ENCODE results near the gene HOOK1. TPM values are rescaled to one million over a fixed set of nuclear protein-coding genes. Genes with fewer than 3 reads are reported as not detected.

HOOK1 gene
- 10 to 100 TPM; 22.3 to 38.1 (median 33.7) TPM for total RNA-seq

DNA sequence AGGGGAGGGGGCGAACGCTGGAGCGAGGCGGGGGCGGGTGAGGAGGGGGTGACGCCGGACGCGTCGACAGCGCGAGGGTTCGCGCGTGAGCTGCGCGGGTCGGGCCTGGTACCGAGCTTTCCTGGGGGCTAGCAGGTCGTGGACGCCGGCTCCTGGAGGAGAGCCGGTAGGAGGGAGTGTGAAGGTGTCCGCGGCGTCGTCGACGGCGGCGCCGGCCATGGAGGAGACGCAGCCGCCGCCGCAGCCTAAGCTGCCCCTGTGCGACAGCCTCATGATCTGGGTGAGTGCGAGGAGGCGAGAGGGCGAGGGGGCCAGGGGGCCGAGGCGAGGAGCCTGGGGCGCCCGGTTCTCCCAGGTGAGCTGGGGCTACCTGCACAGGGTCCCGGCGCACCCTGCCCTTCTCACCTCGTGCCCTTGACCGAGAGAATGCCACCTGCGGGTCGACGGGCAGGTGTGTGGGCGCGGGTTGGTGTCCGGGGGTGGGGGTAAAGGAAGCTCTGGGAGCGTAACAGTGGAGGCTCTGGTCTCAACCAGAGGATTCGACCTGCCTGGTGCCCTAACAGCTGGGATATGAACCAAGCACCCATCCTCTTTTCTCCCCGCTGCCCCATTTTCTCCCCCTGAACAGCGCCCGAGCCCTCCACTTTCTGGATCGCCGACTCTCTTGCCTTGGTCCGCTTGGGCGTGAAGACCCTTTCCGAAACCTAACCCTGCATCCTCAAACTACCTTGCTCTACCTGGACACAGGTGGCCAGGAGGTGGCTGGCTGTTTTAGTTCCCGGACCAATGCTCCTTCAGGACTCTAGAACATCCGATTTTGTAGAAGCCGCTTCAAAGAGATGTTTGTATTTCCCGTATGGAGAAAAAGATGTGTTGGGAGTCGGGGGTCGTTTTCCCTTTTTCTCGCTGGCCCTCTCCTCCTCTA, at the start of gene HOOK1:
Gene HOOK1 (plus strand): TSS at position 49 of the 925 bp plus-strand sequence. CDS start 169 bp downstream, at position 218.
- peaks cover 23% of the 10 kb centered on the region for H3K27me3 ChIP-seq
- H3K4me3 ChIP-seq, result peak within 1 kb of the TSS; percentile 68
- H3K27ac ChIP-seq, result peak within 1 kb of the TSS; percentile 82
- H3K9me3 ChIP-seq, result no peaks in the 10 kb centered on the region
- peaks cover 27% of the 10 kb centered on the region for H3K4me1 ChIP-seq
- WGBS, result 7% methylated on average over 58 of the region's 71 CpGs
- TF ChIP-seq POLR2AphosphoS5 (IDR thresholded peaks at IDR 0.05) (no peak), EP300 (IDR thresholded peaks at IDR 0.05) (no peak), POLR2A (IDR thresholded peaks at IDR 0.05) (no peak)
- TF ChIP-seq, protein P1, sequence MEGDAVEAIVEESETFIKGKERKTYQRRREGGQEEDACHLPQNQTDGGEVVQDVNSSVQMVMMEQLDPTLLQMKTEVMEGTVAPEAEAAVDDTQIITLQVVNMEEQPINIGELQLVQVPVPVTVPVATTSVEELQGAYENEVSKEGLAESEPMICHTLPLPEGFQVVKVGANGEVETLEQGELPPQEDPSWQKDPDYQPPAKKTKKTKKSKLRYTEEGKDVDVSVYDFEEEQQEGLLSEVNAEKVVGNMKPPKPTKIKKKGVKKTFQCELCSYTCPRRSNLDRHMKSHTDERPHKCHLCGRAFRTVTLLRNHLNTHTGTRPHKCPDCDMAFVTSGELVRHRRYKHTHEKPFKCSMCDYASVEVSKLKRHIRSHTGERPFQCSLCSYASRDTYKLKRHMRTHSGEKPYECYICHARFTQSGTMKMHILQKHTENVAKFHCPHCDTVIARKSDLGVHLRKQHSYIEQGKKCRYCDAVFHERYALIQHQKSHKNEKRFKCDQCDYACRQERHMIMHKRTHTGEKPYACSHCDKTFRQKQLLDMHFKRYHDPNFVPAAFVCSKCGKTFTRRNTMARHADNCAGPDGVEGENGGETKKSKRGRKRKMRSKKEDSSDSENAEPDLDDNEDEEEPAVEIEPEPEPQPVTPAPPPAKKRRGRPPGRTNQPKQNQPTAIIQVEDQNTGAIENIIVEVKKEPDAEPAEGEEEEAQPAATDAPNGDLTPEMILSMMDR (IDR thresholded peaks at IDR 0.05), result no peak
- no peaks in the 10 kb centered on the region for H3K36me3 ChIP-seq
- peak in 1 of 2 donors; percentile 61 for DNase-seq (ENCODE audit: low spot score in 2 of 2)

DNA sequence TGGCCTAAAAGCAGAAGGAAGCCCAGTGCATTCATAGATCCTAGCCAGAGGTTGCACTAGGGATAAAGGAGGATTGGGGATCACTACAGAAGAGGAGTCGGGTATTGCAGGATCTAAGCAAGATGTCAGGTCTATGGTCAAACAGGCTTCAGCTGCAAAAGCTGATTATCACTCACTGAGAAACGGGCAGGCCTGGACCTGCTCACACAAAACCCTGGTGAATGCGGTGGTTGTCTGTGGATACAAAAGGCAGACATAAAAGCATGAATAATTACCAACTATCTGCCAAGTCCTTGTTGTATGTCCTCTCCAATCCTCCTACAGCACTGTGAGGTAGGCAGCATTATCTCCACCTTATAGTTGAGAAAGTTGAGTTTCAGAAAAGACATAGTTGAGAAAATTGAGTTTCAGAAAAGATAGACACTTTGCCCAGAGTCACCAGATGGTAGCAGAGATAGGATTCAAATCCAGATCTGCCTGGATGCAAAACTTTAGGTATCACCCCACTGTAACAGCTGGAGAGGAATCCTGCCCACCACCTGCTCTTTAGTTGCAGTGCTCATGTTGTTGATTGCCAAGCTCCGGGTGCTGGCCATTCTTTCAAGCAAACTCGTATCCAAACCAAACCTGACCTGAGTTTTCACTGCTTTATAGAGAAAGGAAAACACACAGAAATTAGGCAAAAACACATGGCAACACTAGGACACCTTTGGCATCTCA, 49.6 kb upstream of the HOOK1 start:
- peak overlapping the region; percentile 66 for H3K27ac ChIP-seq
- 59% methylated on average over 5 of the region's 5 CpGs for WGBS

DNA sequence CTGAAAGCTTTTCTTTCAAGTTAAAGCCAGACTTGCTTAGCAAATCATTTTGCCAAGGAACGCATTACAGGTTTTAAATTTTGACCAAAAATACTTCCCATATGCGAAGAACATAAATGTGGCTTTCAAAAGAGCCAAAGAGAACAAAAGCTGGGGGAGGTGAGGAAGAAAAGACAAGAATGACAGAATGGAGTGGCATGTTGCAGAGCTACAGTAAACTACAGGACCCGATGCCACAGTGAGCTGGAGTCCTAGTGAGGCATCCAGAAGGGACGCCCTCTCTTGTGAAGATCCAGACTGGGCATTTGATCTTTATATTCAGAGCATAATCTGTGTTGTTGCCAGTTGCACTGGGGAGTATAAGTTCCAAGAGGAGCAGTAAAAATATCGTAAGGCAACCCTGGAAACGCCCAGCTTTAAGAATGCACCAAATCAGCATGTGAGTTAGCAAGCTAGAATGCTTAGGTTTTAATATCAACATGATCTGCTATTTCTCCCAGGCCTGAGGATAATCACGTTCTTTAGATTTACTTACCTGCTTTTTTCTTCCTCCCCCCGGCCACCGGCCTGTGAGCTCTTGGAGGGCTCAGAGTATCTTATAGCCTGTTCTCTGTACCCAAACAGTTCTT, 48.4 kb upstream of the HOOK1 start:
- no peak overlapping the region for H3K4me3 ChIP-seq
- TF ChIP-seq POLR2A (IDR thresholded peaks at IDR 0.05) (no peak), EP300 (IDR thresholded peaks at IDR 0.05) (no peak), POLR2AphosphoS5 (IDR thresholded peaks at IDR 0.05) (no peak)
- TF ChIP-seq, protein P1 (IDR thresholded peaks at IDR 0.05), result no peak
- DNase-seq (ENCODE audit: low spot score in 2 of 2), result no peak
- H3K4me1 ChIP-seq, result peaks cover 44% of the 10 kb centered on the region
- no peaks in the 10 kb centered on the region for H3K36me3 ChIP-seq
- peak overlapping the region; percentile 66 for H3K27ac ChIP-seq
- no peaks in the 10 kb centered on the region for H3K27me3 ChIP-seq
- no peaks in the 10 kb centered on the region for H3K9me3 ChIP-seq
- 46% methylated on average over 9 of the region's 9 CpGs for WGBS

More for the DNA sequence above, 49.6 kb upstream of the HOOK1 start:
- H3K27me3 ChIP-seq, result no peaks in the 10 kb centered on the region
- H3K36me3 ChIP-seq, result no peaks in the 10 kb centered on the region
- no peak for DNase-seq (ENCODE audit: low spot score in 2 of 2)
- no peak overlapping the region for H3K4me3 ChIP-seq
- no peak for TF ChIP-seq POLR2AphosphoS5 (IDR thresholded peaks at IDR 0.05)
- TF ChIP-seq EP300 (IDR thresholded peaks at IDR 0.05), result no peak
- TF ChIP-seq, protein P1 (IDR thresholded peaks at IDR 0.05), result no peak
- TF ChIP-seq POLR2A (IDR thresholded peaks at IDR 0.05), result no peak
- H3K9me3 ChIP-seq, result no peaks in the 10 kb centered on the region
- peaks cover 48% of the 10 kb centered on the region for H3K4me1 ChIP-seq

DNA sequence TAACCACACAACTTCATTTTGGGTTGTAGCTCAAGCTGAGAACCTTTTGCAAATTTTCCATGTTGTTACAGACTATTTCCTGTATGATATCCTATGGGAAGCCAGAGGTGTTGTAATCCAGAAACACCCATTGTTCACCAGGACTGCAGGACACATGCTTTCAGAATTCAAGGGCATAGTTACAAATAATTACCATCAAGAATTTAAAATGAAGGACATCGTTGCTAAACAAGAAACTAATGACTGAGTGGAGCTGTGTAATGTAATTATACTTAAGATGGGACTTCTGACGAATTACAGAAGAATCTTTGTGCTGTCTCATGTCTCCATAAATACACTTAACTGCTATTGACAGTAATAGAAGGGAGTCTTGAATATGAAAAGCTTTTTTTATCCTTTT, 47.6 kb upstream of the HOOK1 start:
- DNase-seq (ENCODE audit: low spot score in 2 of 2), result no peak
- no peaks in the 10 kb centered on the region for H3K9me3 ChIP-seq
- WGBS, result 31% methylated on average over 2 of the region's 2 CpGs
- no peaks in the 10 kb centered on the region for H3K27me3 ChIP-seq
- H3K27ac ChIP-seq, result peak overlapping the region; percentile 25
- H3K4me3 ChIP-seq, result no peak overlapping the region
- TF ChIP-seq, protein P1 (IDR thresholded peaks at IDR 0.05), result no peak
- TF ChIP-seq POLR2AphosphoS5 (IDR thresholded peaks at IDR 0.05), result no peak
- TF ChIP-seq EP300 (IDR thresholded peaks at IDR 0.05), result no peak
- no peak for TF ChIP-seq POLR2A (IDR thresholded peaks at IDR 0.05)
- no peaks in the 10 kb centered on the region for H3K36me3 ChIP-seq
- H3K4me1 ChIP-seq, result peaks cover 37% of the 10 kb centered on the region

Measured in suprapubic skin (tissue), 4 donors.